Pancreas (tissue), 10 donors: ENCODE data around the gene CCIN. TPM values are rescaled to one million over a fixed set of nuclear protein-coding genes. Genes with fewer than 3 reads are reported as not detected.
"Not testable (repeated sequence)": the region's sequence is repeated elsewhere in the genome, so short reads cannot be mapped to it uniquely, and the experiment has no call there.

Experiments used
- ATAC-seq, 4 donors: fragments of 200-7000 bp; cut with Tn5 transposase; one replicate each; pipeline versions ENCODE4 v1.8.0 to v1.9.1; 2020; ENCODE audit warnings: mild to moderate bottlenecking in 4 of 4, moderate library complexity in 4 of 4
- DNase-seq, 6 donors: peaks; one replicate each; pipeline ENCODE4 v3.0.0-alpha.2; 2020
- FAIRE-seq: peaks from 2 replicates; lab custom pipeline; 2012; peaks lifted over from hg19 to GRCh38; lab: Jason Lieb, UNC
- H3K27ac ChIP-seq, 4 donors: fragments of 200-600 bp; sonication (generic); 1 replicate in 3 of 4; 2 replicates in 1 of 4; pipeline versions ENCODE4 v1.5.0 to v1.8.0; 2020
- H3K27me3 ChIP-seq, 4 donors: fragments of 200-600 bp; one replicate each; pipeline ENCODE4 v1.8.0; 2021
- H3K36me3 ChIP-seq, 3 donors: fragments of 200-600 bp; sonication (generic) in 1 of 3; one replicate each; pipeline versions ENCODE4 v1.5.0 to v1.8.0; 2020 to 2021
- H3K4me1 ChIP-seq, 3 donors: fragments of 200-600 bp; one replicate each; pipeline ENCODE4 v1.8.0; 2021
- H3K4me3 ChIP-seq, 4 donors: fragments of 200-600 bp; sonication (generic) in 2 of 4; one replicate each; pipeline versions ENCODE4 v1.5.0 to v1.8.0; 2020 to 2021
- H3K9me3 ChIP-seq, 4 donors: fragments of 200-600 bp; one replicate each; pipeline ENCODE4 v1.8.0; 2021
- CTCF ChIP-seq, 4 donors: fragments of 200-600 bp; sonication (generic) in 3 of 4; IDR thresholded peaks; one replicate each; pipeline versions ENCODE4 v1.5.0 to v1.8.0; 2021; ENCODE audit warnings: antibody characterized with exemption in 4 of 4
- WGBS, 2 donors: extraction: QIAGEN DNeasy Blood & Tissue Kit; methylation state at CpG; one replicate each; pipeline ENCODE4 v1.1.7; 2013; 5-methylcytosine and 5-hydroxymethylcytosine counted together
- intact Hi-C, 3 donors: fragments of 100-400 bp; cut with DNase I; formaldehyde crosslinking; loops; one replicate each; pipeline versions ENCODE4 v1.11.1 to v1.14.2; 2022
- polyA plus RNA-seq, 2 donors: library from polyadenylated mRNA; stranded (reverse); fragments of 200-250 nt; gene quantifications; one replicate each; pipeline ENCODE4 v1.2.3, GENCODE V29; 2013
- total RNA-seq, 6 donors: library from RNA; stranded (reverse); fragmentation: NEBNext Ultra II Directional in 4 of 6; extraction: Animal tissue kit (Norgen Biotek cat#: 25700) in 4 of 6; gene quantifications; one replicate each; pipeline versions ENCODE4 v1.2.1 to v1.2.4, GENCODE V29; 2021 to 2023
- donor health status: healthy with polysubstance abuse.
- donor health status: DM: no; HTN: no; CAD: no; lungs with moderate emphysema.
- donor health status: DM: no; HTN: no; CAD: no.
- donor health status: control.
- donor health status: control.
- donor health status: Bipolar disorder and iron deficiency.
- donor health status: DM: yes; HTN: yes; CAD: no.
- donor health status: DM: no; HTN: no; CAD: no.
- donor health status: DM: no; HTN: no; CAD: no.
- donor health status: DM: yes; HTN: yes; CAD: no.

The CCIN gene
- total and polyA plus RNA-seq, 8 donors = 0.05 to 0.25 (median 0.11) TPM; not detected in 5

DNA sequence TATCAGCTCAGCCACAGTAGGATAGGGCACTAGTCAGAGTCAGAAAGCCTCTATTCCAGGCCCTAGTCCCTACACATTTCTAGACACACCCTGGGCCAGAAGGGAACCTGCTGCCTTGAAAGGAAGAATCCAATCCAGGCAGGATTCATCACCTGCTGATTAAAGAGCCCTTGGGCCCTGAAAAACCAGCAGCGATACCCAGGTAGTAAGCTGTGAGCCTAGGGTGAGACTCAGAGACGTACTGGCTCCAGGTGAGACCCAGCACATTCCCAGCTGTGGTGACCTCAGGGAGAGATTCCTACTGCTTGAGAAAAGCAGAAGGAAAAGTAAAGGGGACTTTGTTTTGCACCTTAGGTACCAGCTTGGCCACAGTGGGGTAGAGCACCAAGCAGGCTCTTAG is 4.7 kb downstream of the CCIN start:
- intact Hi-C loops = no loop called here
- no peak for ATAC-seq
- Histone ChIP-seq H3K27ac (no peak overlapping the region), H3K9me3 (no peaks in the 10 kb centered on the region), H3K4me1 (no peaks in the 10 kb centered on the region), H3K27me3 (peaks cover 0 to 3% (median 0%) of the 10 kb centered on the region in 4 donors), H3K4me3 (no peak overlapping the region), H3K36me3 (no peaks in the 10 kb centered on the region)
- no peak for TF ChIP-seq CTCF (IDR thresholded peaks at IDR 0.05)
- FAIRE-seq = no peak
- WGBS, 2 donors = 93 to 95% methylated on average over 2 of the region's 2 CpGs
- no peak for DNase-seq

GRCh38 chr9:36174271-36174670 is 5.1 kb downstream of the CCIN start:
- Histone ChIP-seq H3K27ac (no peak overlapping the region), H3K4me1 (no peaks in the 10 kb centered on the region), H3K36me3 (no peaks in the 10 kb centered on the region), H3K9me3 (no peaks in the 10 kb centered on the region), H3K4me3 (no peak overlapping the region), H3K27me3 (peaks cover 0 to 3% (median 0%) of the 10 kb centered on the region in 4 donors)
- TF ChIP-seq CTCF (IDR thresholded peaks at IDR 0.05) = no peak
- ATAC-seq (no peak), FAIRE-seq (no peak), DNase-seq (no peak)
- 81 to 87% methylated on average over 7 of the region's 7 CpGs for WGBS, 2 donors
- intact Hi-C loops = no loop called here

DNA sequence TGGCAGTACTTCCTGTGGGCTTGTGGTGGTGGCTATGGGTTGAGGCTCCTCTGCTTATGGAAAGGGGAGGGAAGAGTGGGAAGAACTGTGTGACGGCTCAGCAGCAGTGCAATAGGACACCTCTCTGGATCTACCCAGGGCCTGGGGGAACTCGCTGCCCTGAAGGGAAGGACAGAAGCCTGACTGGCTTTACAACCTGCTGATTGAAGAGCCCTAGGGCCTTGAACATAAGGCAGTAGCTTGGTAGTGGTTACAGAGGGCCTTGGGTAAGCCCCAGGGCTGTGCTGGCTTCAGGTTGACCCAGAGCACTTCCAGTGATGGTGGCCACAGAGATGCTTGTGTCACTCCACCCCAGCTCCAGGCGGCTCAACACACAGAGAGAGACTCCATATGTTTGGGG is 5.5 kb downstream of the CCIN start:
- Histone ChIP-seq H3K27ac (no peak overlapping the region), H3K27me3 (peaks cover 0 to 3% (median 0%) of the 10 kb centered on the region in 4 donors), H3K4me3 (no peak overlapping the region), H3K9me3 (no peaks in the 10 kb centered on the region), H3K36me3 (no peaks in the 10 kb centered on the region), H3K4me1 (no peaks in the 10 kb centered on the region)
- DNase-seq (no peak), FAIRE-seq (no peak), ATAC-seq (no peak)
- intact Hi-C loops = no loop called here
- 83 to 85% methylated on average over 3 of the region's 3 CpGs for WGBS, 2 donors
- no peak for TF ChIP-seq CTCF (IDR thresholded peaks at IDR 0.05)

DNA sequence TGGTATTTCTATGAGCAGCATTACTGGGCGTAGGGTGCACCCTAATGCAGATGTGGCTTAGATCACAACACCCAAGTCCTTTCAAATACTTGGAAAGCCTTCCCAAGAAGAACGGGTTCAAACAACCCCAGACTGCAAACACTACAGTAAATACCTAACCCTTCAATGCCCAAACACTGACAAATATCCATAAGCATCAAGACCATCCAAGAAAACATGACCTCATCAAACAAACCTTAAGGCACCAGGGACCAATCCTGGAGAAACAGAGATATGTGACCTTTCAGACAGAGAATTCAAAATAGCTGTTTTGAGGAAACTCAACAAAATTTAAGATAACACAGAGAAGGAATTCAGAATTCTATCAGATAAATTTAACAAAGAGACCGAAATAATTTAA is 6.0 kb downstream of the CCIN start:
- 81 to 84% methylated on average over 3 of the region's 3 CpGs for WGBS, 2 donors
- H3K9me3 ChIP-seq, H3K4me3 ChIP-seq, H3K27me3 ChIP-seq, H3K27ac ChIP-seq, H3K36me3 ChIP-seq, DNase-seq, FAIRE-seq, ATAC-seq, intact Hi-C loops, H3K4me1 ChIP-seq: not testable (repeated sequence)

- WGBS, 2 donors = 82 to 93% methylated on average over 10 of the region's 10 CpGs
Measured at GRCh38 chr9:36176496-36176895, 7.3 kb downstream of the CCIN start.

GRCh38 chr9:36177571-36177970 is 8.4 kb downstream of the CCIN start:
- WGBS, 2 donors = 87 to 92% methylated on average over 4 of the region's 4 CpGs
- intact Hi-C loops = no loop called here
- no peaks in the 10 kb centered on the region for H3K36me3 ChIP-seq
- no peak overlapping the region for H3K4me3 ChIP-seq
- ATAC-seq = no peak
- DNase-seq = no peak
- no peak for TF ChIP-seq CTCF (IDR thresholded peaks at IDR 0.05)
- no peaks in the 10 kb centered on the region for H3K4me1 ChIP-seq
- no peak overlapping the region for H3K27ac ChIP-seq
- peaks cover 0 to 3% (median 0%) of the 10 kb centered on the region in 4 donors for H3K27me3 ChIP-seq
- H3K9me3 ChIP-seq = no peaks in the 10 kb centered on the region
- FAIRE-seq = no peak

More at GRCh38 chr9:36176496-36176895, 7.3 kb downstream of the CCIN start:
- intact Hi-C loops, H3K36me3 ChIP-seq, H3K9me3 ChIP-seq, H3K4me3 ChIP-seq, DNase-seq, H3K4me1 ChIP-seq, H3K27ac ChIP-seq, FAIRE-seq, H3K27me3 ChIP-seq, ATAC-seq: not testable (repeated sequence)

- DNase-seq, H3K4me1 ChIP-seq, H3K4me3 ChIP-seq, FAIRE-seq, H3K36me3 ChIP-seq, H3K27ac ChIP-seq, ATAC-seq, H3K27me3 ChIP-seq, intact Hi-C loops, H3K9me3 ChIP-seq: not testable (repeated sequence)
- WGBS, 2 donors = 78 to 83% methylated on average over 6 of the region's 6 CpGs
Measured at GRCh38 chr9:36180243-36180642, 11.1 kb downstream of the CCIN start.
